K562 (cell line): ENCODE results near the gene ZNF749. TPM values are rescaled to one million over a fixed set of nuclear protein-coding genes. Genes with fewer than 3 reads are reported as not detected.

Source experiments
- ATAC-seq: fragments of 200-7000 bp; cut with Tn5 transposase; 3 replicates; pipeline ENCODE4 v1.9.1; 2020; ENCODE audit warnings: moderate library complexity
- BruUV-seq: library from RNA; stranded (reverse); fragments of 400-500 nt; replicated peaks from 2 replicates; lab custom pipeline; 2021; lab: Mats Ljungman, UMichigan
- CTCF ChIA-PET: fragments of 300-600 bp; formaldehyde crosslinking; extraction: SDS; loops from one replicate; lab custom pipeline; 2021; ENCODE audit warnings: low intra/inter-chr PET ratio; lab: Yijun Ruan, JAX
- POLR2A ChIA-PET: fragments of 300-600, 350-650 bp; sonication (Branson Sonifier 250); formaldehyde crosslinking; extraction: SDS; loops from one replicate; lab custom pipeline; 2021; ENCODE audit warnings: antibody characterized with exemption, inconsistent platforms; lab: Yijun Ruan, JAX
- DNase-seq, 4 experiments: peaks; one replicate each; pipeline versions ENCODE4 v3.0.0 to v3.0.0-alpha.2; 2011 to 2018; ENCODE audit warnings: low spot score in 3 of 4, mixed read lengths in 3 of 4; ENCODE audit errors: extremely low read depth in 1 of 4
- FAIRE-seq: peaks from 2 replicates; lab custom pipeline; 2011; peaks lifted over from hg19 to GRCh38; lab: Jason Lieb, UNC
- H2AFZ ChIP-seq: 2 replicates; pipeline ENCODE4 v1.6.0; 2011; ENCODE audit warnings: low read depth, low read length, control low read depth, inconsistent platforms
- H3K27ac ChIP-seq: fragments of 200-600 bp; 3 replicates; pipeline ENCODE4 v1.8.0; 2011; ENCODE audit warnings: low read depth, mild to moderate bottlenecking, control low read depth, inconsistent platforms, low read length, moderate library complexity, mixed read lengths; ENCODE audit errors: extremely low read depth
- H3K27me3 ChIP-seq, 2 experiments: fragments of 300-600 bp in 1 of 2; 2 replicates in 1 of 2; 3 replicates in 1 of 2; pipeline versions ENCODE4 v1.6.0 to v1.8.0; 2011; ENCODE audit warnings: inconsistent platforms in 2 of 2, low read length in 2 of 2, mild to moderate bottlenecking in 1 of 2, mixed read lengths in 1 of 2, moderate library complexity in 1 of 2; ENCODE audit not compliant: control insufficient read depth in 2 of 2, insufficient read depth in 2 of 2
- H3K36me3 ChIP-seq: fragments of 300-600 bp; 3 replicates; pipeline ENCODE4 v1.8.0; 2011; ENCODE audit warnings: mild to moderate bottlenecking, low read length, inconsistent platforms; ENCODE audit not compliant: control insufficient read depth, insufficient read depth
- H3K4me1 ChIP-seq, 2 experiments: fragments of 200-600 bp in 1 of 2; replicated peaks in 1 of 2; 2 replicates in 1 of 2; 3 replicates in 1 of 2; pipeline versions ENCODE4 v1.5.1 to v1.8.0; 2011; ENCODE audit warnings: inconsistent platforms in 2 of 2, low read length in 2 of 2, mild to moderate bottlenecking in 1 of 2, mixed read lengths in 1 of 2, moderate library complexity in 1 of 2; ENCODE audit not compliant: control insufficient read depth in 2 of 2, insufficient read depth in 2 of 2
- H3K4me2 ChIP-seq: 2 replicates; pipeline ENCODE4 v1.6.1; 2011; ENCODE audit warnings: low read length, control low read depth, inconsistent platforms, mixed read lengths; ENCODE audit not compliant: insufficient read depth
- H3K4me3 ChIP-seq: fragments of 200-600 bp; sonication (generic), shearing (Covaris generic); 2 replicates; pipeline ENCODE4 v1.5.1; 2016; ENCODE audit warnings: control low read depth, inconsistent platforms
- H3K79me2 ChIP-seq: fragments of 200-600 bp; 3 replicates; pipeline ENCODE4 v1.8.0; 2011; ENCODE audit warnings: low read length, inconsistent platforms; ENCODE audit not compliant: control insufficient read depth, insufficient read depth
- H3K9ac ChIP-seq, 2 experiments: 2 replicates each; pipeline versions ENCODE4 v1.6.0 to v1.6.1; 2011; ENCODE audit warnings: low read depth in 2 of 2, low read length in 2 of 2, control low read depth in 1 of 2, inconsistent platforms in 1 of 2, mild to moderate bottlenecking in 1 of 2, mixed read lengths in 1 of 2; ENCODE audit not compliant: insufficient read depth in 1 of 2
- H3K9me1 ChIP-seq: one replicate; pipeline ENCODE4 v1.6.0; 2011; ENCODE audit warnings: inconsistent platforms, mild to moderate bottlenecking, low read length, moderate library complexity; ENCODE audit not compliant: control insufficient read depth, insufficient read depth
- H3K9me3 ChIP-seq: replicated peaks from 2 replicates; pipeline ENCODE4 v1.5.1; 2011; ENCODE audit warnings: low read depth, low read length, inconsistent platforms; ENCODE audit not compliant: control insufficient read depth, insufficient read depth
- H4K20me1 ChIP-seq: replicated peaks from 2 replicates; pipeline ENCODE4 v1.6.1; 2011; ENCODE audit warnings: low read length, inconsistent platforms, mixed read lengths; ENCODE audit not compliant: control insufficient read depth, insufficient read depth
- ARID2 ChIP-seq: fragments of 450-650 bp; IDR thresholded peaks from 2 replicates; pipeline ENCODE4 v1.6.1; 2017; ENCODE audit warnings: antibody characterized with exemption, mild to moderate bottlenecking
- ARNT ChIP-seq, 2 experiments: fragments of 450-650 bp; IDR thresholded peaks; 2 replicates each; pipeline ENCODE4 v1.6.1; 2016; ENCODE audit warnings: mild to moderate bottlenecking in 1 of 2
- CC2D1A ChIP-seq: fragments of 450-650 bp; IDR thresholded peaks from 2 replicates; pipeline ENCODE4 v1.6.1; 2017; ENCODE audit warnings: mild to moderate bottlenecking
- CCAR2 ChIP-seq: fragments of 200-400 bp; formaldehyde crosslinking; IDR thresholded peaks from 2 replicates; pipeline ENCODE4 v1.6.1; 2017; ENCODE audit warnings: mild to moderate bottlenecking, low read depth, low read length
- CCNT2 ChIP-seq: IDR thresholded peaks from 2 replicates; pipeline ENCODE4 v1.6.1; 2011; ENCODE audit warnings: borderline replicate concordance, low read depth, mild to moderate bottlenecking, moderate library complexity, mixed read lengths, low read length; ENCODE audit not compliant: insufficient read length; ENCODE audit errors: extremely low read depth
- ESRRB ChIP-seq: fragments of 250-450 bp; sonication (Bioruptor Pico); IDR thresholded peaks from 2 replicates; pipeline ENCODE4 v1.5.0; 2020; ENCODE audit warnings: mild to moderate bottlenecking, moderate library complexity, borderline replicate concordance
- HCFC1 ChIP-seq: IDR thresholded peaks from 2 replicates; pipeline ENCODE4 v1.6.1; 2012; ENCODE audit warnings: low read depth, low read length, improper control_type of control experiment
- KAT8 ChIP-seq: fragments of 450-650 bp; IDR thresholded peaks from 2 replicates; pipeline ENCODE4 v1.6.1; 2016; ENCODE audit warnings: low read depth, mild to moderate bottlenecking
- NCOR1 ChIP-seq: fragments of 450-650 bp; IDR thresholded peaks from 2 replicates; pipeline ENCODE4 v1.6.1; 2016; ENCODE audit warnings: mild to moderate bottlenecking, moderate library complexity
- NR2C1 ChIP-seq, 2 experiments: fragments of 450-650 bp; IDR thresholded peaks; 2 replicates each; pipeline ENCODE4 v1.6.1; 2017; ENCODE audit warnings: mild to moderate bottlenecking in 2 of 2, antibody characterized with exemption in 1 of 2, inconsistent platforms in 1 of 2, missing compliant biosample characterization in 1 of 2, missing genetic modification characterization in 1 of 2
- NR2F6 ChIP-seq: fragments of 450-650 bp; formaldehyde crosslinking; IDR thresholded peaks from 2 replicates; pipeline ENCODE4 v1.4.0; 2020; ENCODE audit warnings: mild to moderate bottlenecking
- POLR3A ChIP-seq: IDR thresholded peaks from 2 replicates; pipeline ENCODE4 v1.6.1; 2011; ENCODE audit warnings: borderline replicate concordance, mild to moderate bottlenecking, moderate library complexity; ENCODE audit not compliant: insufficient read length, insufficient read depth; ENCODE audit errors: extremely low read depth
- SMARCA4 ChIP-seq: fragments of 450-650 bp; IDR thresholded peaks from 2 replicates; pipeline ENCODE4 v1.6.1; 2016
- SRSF7 ChIP-seq: fragments of 200-400 bp; formaldehyde crosslinking; optimal IDR thresholded peaks from 2 replicates; pipeline ENCODE3; 2017; ENCODE audit warnings: mild to moderate bottlenecking, low read depth, low read length
- TCF3 ChIP-seq: sonication (generic); formaldehyde crosslinking; IDR thresholded peaks from 2 replicates; pipeline ENCODE4 v1.4.0; 2020; ENCODE audit warnings: mild to moderate bottlenecking, missing genetic modification reagents
- ZFP36 ChIP-seq: fragments of 150-350 bp; IDR thresholded peaks from 2 replicates; pipeline ENCODE4 v1.6.1; 2018; ENCODE audit warnings: low read length, low read depth; ENCODE audit not compliant: partially characterized antibody
- ZNF12 ChIP-seq: sonication (generic); formaldehyde crosslinking; IDR thresholded peaks from 2 replicates; pipeline ENCODE4 v1.4.0; 2020; ENCODE audit warnings: mild to moderate bottlenecking, missing genetic modification reagents
- ZNF586 ChIP-seq: fragments of 450-650 bp; formaldehyde crosslinking; conservative IDR thresholded peaks from 2 replicates; pipeline ENCODE4 v1.4.0; 2020; ENCODE audit warnings: mild to moderate bottlenecking, moderate library complexity
- WGBS: fragments of 100-300 bp; shearing (Covaris generic); methylation state at CpG from one replicate; pipeline ENCODE4 v1.1.6; 2016; ENCODE audit warnings: low coverage, mixed read lengths; ENCODE audit not compliant: insufficient coverage; ENCODE audit errors: missing lambda C conversion rate; 5-methylcytosine and 5-hydroxymethylcytosine counted together
- in situ Hi-C: fragments of 300-500 bp; cut with MboI; formaldehyde crosslinking; loops from 4 replicates; pipeline ENCODE4 v1.15.0; 2018; ENCODE audit warnings: inconsistent platforms, mixed read lengths
- intact Hi-C: fragments of 100-400 bp; cut with micrococcal nuclease; formaldehyde crosslinking; loops from 2 replicates; pipeline ENCODE4 v1.14.2; 2022
- polyA plus RNA-seq, 8 experiments: library from polyadenylated mRNA; depleted of rRNA in 4 of 8; stranded (reverse) in 5 of 8; unstranded in 3 of 8; fragments of >200 nt; fragmentation: Nextera tagmentation in 2 of 8; fragmentation: Illumina TruSeq in 1 of 8; extraction: Ambion mirVana in 2 of 8; extraction: Trizol in 1 of 8; gene quantifications; 2 replicates each; pipeline versions ENCODE4 v1.2.1 to v1.2.3, GENCODE V29; 2011 to 2014; ENCODE audit warnings: inconsistent platforms in 1 of 8, missing spikeins in 1 of 8
- total RNA-seq, 7 experiments: library from RNA; depleted of rRNA in 6 of 7; stranded (reverse); fragments of >200 nt in 6 of 7; fragmentation: Illumina TruSeq in 2 of 7; extraction: Trizol in 2 of 7; gene quantifications; 2 replicates each; pipeline versions ENCODE4 v1.2.1 to v1.2.3, GENCODE V29; 2011 to 2021; ENCODE audit warnings: low replicate concordance in 1 of 7
- TF ChIP-seq, protein P1 (sequence below): sonication (generic); formaldehyde crosslinking; IDR thresholded peaks from 2 replicates; pipeline ENCODE4 v1.8.1; 2023; ENCODE audit warnings: mild to moderate bottlenecking, missing genetic modification reagents, moderate library complexity
- TF ChIP-seq, protein P2 (sequence below): sonication (generic); formaldehyde crosslinking; IDR thresholded peaks from 2 replicates; pipeline ENCODE4 v1.8.0; 2022; ENCODE audit warnings: missing genetic modification reagents, mild to moderate bottlenecking, borderline replicate concordance

ZNF749 gene
- total and polyA plus RNA-seq, 9 of the 15 experiments (the other 6 are each of a cell fraction or from before 2014, with no cell fraction given), result 5.3 to 33.2 (median 15.0) TPM

DNA sequence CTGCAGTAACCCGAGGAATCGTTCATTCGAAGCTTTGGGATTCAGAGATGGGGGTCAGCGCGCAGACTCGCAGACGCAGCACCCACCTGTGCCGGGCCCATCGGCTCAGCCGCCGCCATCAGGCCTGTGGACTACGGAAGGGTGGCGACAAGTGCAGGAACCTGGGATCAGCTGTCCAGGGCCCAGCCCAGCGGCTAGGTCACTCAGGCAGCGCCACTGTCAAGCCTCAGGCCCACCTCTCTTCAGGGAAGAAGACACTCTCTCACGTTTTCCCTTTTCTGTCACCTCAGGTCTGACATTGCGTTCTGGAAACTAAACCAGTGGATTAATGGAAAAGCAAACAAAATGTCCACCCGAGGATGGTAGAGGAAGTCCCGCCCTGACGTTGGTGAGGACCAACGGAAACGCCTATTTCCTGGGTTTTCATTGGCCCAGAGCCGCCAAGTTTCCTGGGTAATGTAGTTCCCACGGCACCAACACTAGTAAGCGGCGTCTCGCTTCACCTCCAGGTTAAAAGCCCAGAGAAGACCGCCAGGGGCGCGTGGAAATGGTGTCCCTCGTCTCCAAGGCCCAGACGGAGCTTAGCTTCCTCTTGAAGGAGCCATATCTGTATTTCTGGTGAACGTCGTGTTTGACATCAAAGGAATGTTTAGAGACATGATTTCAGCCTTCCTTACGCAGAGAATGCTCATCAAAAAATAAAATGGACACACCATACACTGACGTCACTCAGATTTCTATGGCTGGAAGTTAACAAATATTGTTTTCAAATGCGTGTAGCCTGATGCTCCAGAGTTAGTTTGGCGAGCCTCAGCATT is 42.3 kb downstream of the ZNF749 start, which contains the start of gene ZNF772:
ZNF772 (minus strand) TSS at position 376 of the 818 bp plus-strand sequence; CDS start at position 119, 257 bp downstream.
- Histone ChIP-seq H3K4me3 (peak within 1 kb of the TSS; percentile 54), H3K4me1 (peaks cover 0 to 7% of the 10 kb centered on the region in 2 experiments; a peak in 1 of 5 replicates), H3K27me3 (no peaks in the 10 kb centered on the region), H4K20me1 (no peaks in the 10 kb centered on the region), H3K79me2 (no peaks in the 10 kb centered on the region), H3K27ac (no peak within 1 kb of the TSS; the same call in 2 of the 3 replicates), H3K36me3 (no peaks in the 10 kb centered on the region; the same call in 2 of the 3 replicates), H3K9ac (peak within 1 kb of the TSS; percentile 64 to 78; a peak in 3 of 4 replicates), H3K4me2 (peak within 1 kb of the TSS; percentile 79), H3K9me1 (no peaks in the 10 kb centered on the region), H2AFZ (peak within 1 kb of the TSS; percentile 90), H3K9me3 (peaks cover 11% of the 10 kb centered on the region)
- intact Hi-C loops (no loop called here), in situ Hi-C loops (no loop called here)
- BruUV-seq, result TSS peak; percentile 87
- WGBS, result 5% methylated on average over 31 of the region's 38 CpGs
- POLR2A ChIA-PET, result interaction anchor here (0.7 kb wide), 1 partner anchor 440 kb away, joined by 4 read pairs; no protein-coding TSS in a partner anchor
- DNase-seq (peak; percentile 79 to 89 (median 82)), FAIRE-seq (peak; percentile 99), ATAC-seq (peak; percentile 99)
- CTCF ChIA-PET, result no interaction called here
- TF ChIP-seq CC2D1A (no peak), CCAR2 (no peak), CCNT2 (no peak), SMARCA4 (no peak), POLR3A (no peak), KAT8 (0 out of 2 replicates have a peak, but pooled peaks have one; percentile 60), ZFP36 (no peak), NR2F6 (CRISPR knock-in tag) (no peak), ZNF586 (no peak), ARID2 (no peak), ARNT (IDR thresholded peaks at IDR 0.05) (no peak), SRSF7 (no peak), ESRRB (no peak), HCFC1 (peak; percentile 82), TCF3 (no peak), ZNF12 (CRISPR knock-in tag) (no peak), NCOR1 (no peak), NR2C1 (IDR thresholded peaks at IDR 0.05) (no peak), NR2C1 (tag; IDR thresholded peaks at IDR 0.05) (peak; percentile 33; the same call in 1 of the 2 replicates)
- TF ChIP-seq, protein P1, sequence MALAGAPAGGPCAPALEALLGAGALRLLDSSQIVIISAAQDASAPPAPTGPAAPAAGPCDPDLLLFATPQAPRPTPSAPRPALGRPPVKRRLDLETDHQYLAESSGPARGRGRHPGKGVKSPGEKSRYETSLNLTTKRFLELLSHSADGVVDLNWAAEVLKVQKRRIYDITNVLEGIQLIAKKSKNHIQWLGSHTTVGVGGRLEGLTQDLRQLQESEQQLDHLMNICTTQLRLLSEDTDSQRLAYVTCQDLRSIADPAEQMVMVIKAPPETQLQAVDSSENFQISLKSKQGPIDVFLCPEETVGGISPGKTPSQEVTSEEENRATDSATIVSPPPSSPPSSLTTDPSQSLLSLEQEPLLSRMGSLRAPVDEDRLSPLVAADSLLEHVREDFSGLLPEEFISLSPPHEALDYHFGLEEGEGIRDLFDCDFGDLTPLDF (CRISPR knock-in tag), result no peak
- TF ChIP-seq, protein P2, sequence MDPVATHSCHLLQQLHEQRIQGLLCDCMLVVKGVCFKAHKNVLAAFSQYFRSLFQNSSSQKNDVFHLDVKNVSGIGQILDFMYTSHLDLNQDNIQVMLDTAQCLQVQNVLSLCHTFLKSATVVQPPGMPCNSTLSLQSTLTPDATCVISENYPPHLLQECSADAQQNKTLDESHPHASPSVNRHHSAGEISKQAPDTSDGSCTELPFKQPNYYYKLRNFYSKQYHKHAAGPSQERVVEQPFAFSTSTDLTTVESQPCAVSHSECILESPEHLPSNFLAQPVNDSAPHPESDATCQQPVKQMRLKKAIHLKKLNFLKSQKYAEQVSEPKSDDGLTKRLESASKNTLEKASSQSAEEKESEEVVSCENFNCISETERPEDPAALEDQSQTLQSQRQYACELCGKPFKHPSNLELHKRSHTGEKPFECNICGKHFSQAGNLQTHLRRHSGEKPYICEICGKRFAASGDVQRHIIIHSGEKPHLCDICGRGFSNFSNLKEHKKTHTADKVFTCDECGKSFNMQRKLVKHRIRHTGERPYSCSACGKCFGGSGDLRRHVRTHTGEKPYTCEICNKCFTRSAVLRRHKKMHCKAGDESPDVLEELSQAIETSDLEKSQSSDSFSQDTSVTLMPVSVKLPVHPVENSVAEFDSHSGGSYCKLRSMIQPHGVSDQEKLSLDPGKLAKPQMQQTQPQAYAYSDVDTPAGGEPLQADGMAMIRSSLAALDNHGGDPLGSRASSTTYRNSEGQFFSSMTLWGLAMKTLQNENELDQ (CRISPR knock-in tag), result no peak
